Measurements from ENCODE around the gene C11orf68. TPM values are rescaled to one million over a fixed set of nuclear protein-coding genes. Genes with fewer than 3 reads are reported as not detected.

Gene C11orf68
- total and polyA plus RNA-seq, 9 of the 15 experiments (the other 6 are each of a cell fraction or from before 2014, with no cell fraction given): 3.6 to 35.9 (median 12.8) TPM

GRCh38 chr11:65903068-65903481 lies 15.8 kb downstream of the C11orf68 start (continued):
- TF ChIP-seq BRF2 (IDR thresholded peaks at IDR 0.05; ENCODE audit: borderline replicate concordance, insufficient read depth, insufficient read length) (no peak), ZNF764 (CRISPR knock-in tag; IDR thresholded peaks at IDR 0.05; ENCODE audit: low read depth) (no peak), ZNF395 (CRISPR knock-in tag; IDR thresholded peaks at IDR 0.05) (no peak), PTTG1 (tag; IDR thresholded peaks at IDR 0.05; ENCODE audit: low read depth) (no peak), FOXP1 (CRISPR knock-in tag; IDR thresholded peaks at IDR 0.05) (no peak), ZBTB34 (CRISPR knock-in tag; IDR thresholded peaks at IDR 0.05) (no peak), ZNF12 (CRISPR knock-in tag; IDR thresholded peaks at IDR 0.05) (no peak), ZEB2 (IDR thresholded peaks at IDR 0.05) (peak; percentile 30; the same call in 1 of the 2 replicates), ETS1 (conservative IDR thresholded peaks at IDR 0.05; ENCODE audit: control insufficient read depth, low read depth, low read length) (peak; percentile 42; the same call in 1 of the 2 replicates), E2F4 (CRISPR knock-in tag; IDR thresholded peaks at IDR 0.05; ENCODE audit: low read depth) (no peak), ADNP (tag; IDR thresholded peaks at IDR 0.05) (0 out of 2 replicates have a peak, but pooled peaks have one; percentile 10), CBX2 (IDR thresholded peaks at IDR 0.05; ENCODE audit: insufficient read depth, low read length, poor library complexity, severe bottlenecking) (no peak), NR2F6 (CRISPR knock-in tag; IDR thresholded peaks at IDR 0.05) (no peak), ZNF780A (CRISPR knock-in tag; IDR thresholded peaks at IDR 0.05) (no peak), SMAD4 (CRISPR knock-in tag; conservative IDR thresholded peaks at IDR 0.05) (no peak), ARID3A (IDR thresholded peaks at IDR 0.05; ENCODE audit: borderline replicate concordance, low read depth, low read length) (no peak), PRPF4 (IDR thresholded peaks at IDR 0.05; ENCODE audit: insufficient read depth, low read depth, low read length, poor library complexity, severe bottlenecking) (no peak), NR1H2 (CRISPR knock-in tag; IDR thresholded peaks at IDR 0.05) (no peak)
